K562 (cell line): ENCODE measurements around the gene CACNA2D2. TPM values are rescaled to one million over a fixed set of nuclear protein-coding genes. Genes with fewer than 3 reads are reported as not detected.

ENCODE experiments used
- ATF2 ChIP-seq: sonication (generic); formaldehyde crosslinking; IDR thresholded peaks from 2 replicates; pipeline ENCODE4 v1.8.1; 2022; ENCODE audit warnings: missing genetic modification reagents
- BRF1 ChIP-seq: IDR thresholded peaks from 3 replicates; pipeline ENCODE4 v1.6.1; 2011; ENCODE audit warnings: borderline replicate concordance, mild to moderate bottlenecking; ENCODE audit not compliant: insufficient read length; ENCODE audit errors: extremely low read depth
- CBX1 ChIP-seq: sonication (generic); IDR thresholded peaks from 2 replicates; pipeline ENCODE4 v1.6.1; 2016; ENCODE audit warnings: antibody characterized with exemption, low read depth, mild to moderate bottlenecking
- CREB5 ChIP-seq: fragments of 250-450 bp; sonication (Bioruptor Pico); IDR thresholded peaks from 2 replicates; pipeline ENCODE4 v1.5.0; 2020; ENCODE audit warnings: mild to moderate bottlenecking
- DACH1 ChIP-seq: fragments of 450-650 bp; IDR thresholded peaks from 2 replicates; pipeline ENCODE4 v1.6.1; 2018; ENCODE audit not compliant: partially characterized antibody
- E4F1 ChIP-seq: fragments of 250-450 bp; sonication (Bioruptor Pico); IDR thresholded peaks from 2 replicates; pipeline ENCODE4 v1.5.0; 2021; ENCODE audit warnings: mild to moderate bottlenecking, borderline replicate concordance
- HDAC1 ChIP-seq, 2 experiments: fragments of 450-650 bp; IDR thresholded peaks; 2 replicates each; pipeline ENCODE4 v1.6.1; 2016 to 2017; ENCODE audit warnings: inconsistent platforms in 1 of 2, mild to moderate bottlenecking in 1 of 2, moderate library complexity in 1 of 2
- HMGXB4 ChIP-seq: sonication (generic); formaldehyde crosslinking; IDR thresholded peaks from 2 replicates; pipeline ENCODE4 v1.8.1; 2023; ENCODE audit warnings: mild to moderate bottlenecking, missing genetic modification reagents
- MAZ ChIP-seq, 2 experiments: fragments of 450-650 bp in 1 of 2; sonication (generic) in 1 of 2; formaldehyde crosslinking; IDR thresholded peaks in 1 of 2; conservative IDR thresholded peaks in 1 of 2; 2 replicates each; pipeline versions ENCODE4 v1.4.0 to v1.5.0; 2020; ENCODE audit warnings: mild to moderate bottlenecking in 1 of 2, missing genetic modification reagents in 1 of 2
- SP1 ChIP-seq: sonication (generic); formaldehyde crosslinking; IDR thresholded peaks from 2 replicates; pipeline ENCODE4 v1.8.1; 2022; ENCODE audit warnings: mild to moderate bottlenecking, missing genetic modification reagents
- XRCC5 ChIP-seq: fragments of 200-400 bp; formaldehyde crosslinking; IDR thresholded peaks from 2 replicates; pipeline ENCODE4 v1.6.1; 2017; ENCODE audit warnings: low read depth, mild to moderate bottlenecking, low read length
- ZBTB1 ChIP-seq: sonication (generic); formaldehyde crosslinking; IDR thresholded peaks from 2 replicates; pipeline ENCODE4 v1.8.1; 2023; ENCODE audit warnings: missing genetic modification reagents, low read depth, mild to moderate bottlenecking, borderline replicate concordance
- ZFPM2 ChIP-seq: fragments of 250-450 bp; sonication (Bioruptor Pico); IDR thresholded peaks from 2 replicates; pipeline ENCODE4 v1.5.1; 2022; ENCODE audit warnings: mild to moderate bottlenecking
- ZFX ChIP-seq: sonication (generic); formaldehyde crosslinking; IDR thresholded peaks from 2 replicates; pipeline ENCODE4 v1.8.0; 2022; ENCODE audit warnings: mild to moderate bottlenecking, missing genetic modification reagents, moderate library complexity
- ZNF197 ChIP-seq: fragments of 200-800 bp; sonication (Bioruptor generic); IDR thresholded peaks from 2 replicates; pipeline ENCODE4 v1.6.1; 2016; ENCODE audit warnings: low read depth, missing genetic modification characterization, missing compliant biosample characterization
- ZNF583 ChIP-seq: fragments of 250-450 bp; sonication (Bioruptor Pico); IDR thresholded peaks from 2 replicates; pipeline ENCODE4 v1.4.0; 2020
- ZNF785 ChIP-seq: fragments of 250-450 bp; sonication (Bioruptor Pico); IDR thresholded peaks from 2 replicates; pipeline ENCODE4 v1.4.0; 2020; ENCODE audit warnings: mild to moderate bottlenecking
- polyA plus RNA-seq, 8 experiments: library from polyadenylated mRNA; depleted of rRNA in 4 of 8; stranded (reverse) in 5 of 8; unstranded in 3 of 8; fragments of >200 nt; fragmentation: Nextera tagmentation in 2 of 8; fragmentation: Illumina TruSeq in 1 of 8; extraction: Ambion mirVana in 2 of 8; extraction: Trizol in 1 of 8; gene quantifications; 2 replicates each; pipeline versions ENCODE4 v1.2.1 to v1.2.3, GENCODE V29; 2011 to 2014; ENCODE audit warnings: inconsistent platforms in 1 of 8, missing spikeins in 1 of 8
- total RNA-seq, 7 experiments: library from RNA; depleted of rRNA in 6 of 7; stranded (reverse); fragments of >200 nt in 6 of 7; fragmentation: Illumina TruSeq in 2 of 7; extraction: Trizol in 2 of 7; gene quantifications; 2 replicates each; pipeline versions ENCODE4 v1.2.1 to v1.2.3, GENCODE V29; 2011 to 2021; ENCODE audit warnings: low replicate concordance in 1 of 7
- TF ChIP-seq, protein P1 (sequence below): fragments of 250-450 bp; sonication (Bioruptor Pico); IDR thresholded peaks from 2 replicates; pipeline ENCODE4 v1.4.0; 2020; ENCODE audit warnings: borderline replicate concordance

CACNA2D2 gene
- total and polyA plus RNA-seq, 9 of the 15 experiments (the other 6 are each of a cell fraction or from before 2014, with no cell fraction given), result 0.11 to 0.58 (median 0.36) TPM; not detected in 2

DNA sequence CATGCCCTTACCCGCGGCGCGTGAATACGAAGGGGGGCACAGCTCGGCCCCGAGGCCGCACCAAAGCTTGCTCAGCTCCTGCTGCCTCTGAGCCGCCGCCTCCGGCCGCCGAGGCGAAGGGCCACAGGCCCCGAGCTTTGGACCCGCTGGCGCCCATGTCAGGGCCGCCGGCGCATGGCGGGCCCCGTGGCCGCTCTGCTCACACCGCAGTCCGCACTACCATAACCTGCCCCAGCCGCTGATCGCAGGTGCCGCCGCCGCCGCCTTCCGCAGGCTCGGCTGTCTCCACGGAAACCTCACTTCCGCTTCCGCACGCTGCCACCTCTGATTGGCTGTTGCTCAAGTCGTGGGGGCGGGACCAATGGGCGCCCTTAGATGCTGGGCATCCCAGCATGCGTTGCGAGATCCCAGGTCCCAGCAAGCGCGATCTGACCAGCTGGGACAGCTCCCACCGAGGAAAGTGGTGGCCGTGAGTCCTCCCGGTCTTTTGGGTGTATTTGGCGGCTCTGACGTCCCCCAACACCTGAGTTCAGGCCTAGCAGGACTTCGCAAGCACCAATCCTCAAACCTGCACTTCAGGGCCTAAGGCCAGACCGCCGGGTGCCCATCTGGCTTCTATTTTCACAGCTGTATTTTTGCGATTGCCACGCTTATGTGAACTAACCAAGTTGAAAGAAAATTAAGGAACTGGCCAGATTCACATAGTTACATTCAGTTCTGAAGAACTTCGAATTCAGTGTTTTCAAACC is 175.3 kb downstream of the CACNA2D2 start, which contains the start of gene TUSC2 (continued):
- no peak for TF ChIP-seq CREB5 (CRISPR knock-in tag)
- TF ChIP-seq DACH1, result peak; percentile 73
- peak; percentile 29 for TF ChIP-seq ZFX (CRISPR knock-in tag)
- peak in 1 of 2 experiments; percentile 47; a peak in 1 of 4 replicates for TF ChIP-seq MAZ (CRISPR knock-in tag; conservative IDR thresholded peaks at IDR 0.05 in 1 of 2, IDR thresholded peaks at IDR 0.05 in 1 of 2)
- TF ChIP-seq ZNF785 (CRISPR knock-in tag), result no peak
- TF ChIP-seq ATF2, result no peak
- no peak for TF ChIP-seq BRF1
- TF ChIP-seq ZFPM2, result no peak
- TF ChIP-seq ZNF583 (CRISPR knock-in tag), result no peak
- no peak for TF ChIP-seq HMGXB4
- no peak for TF ChIP-seq E4F1 (CRISPR knock-in tag)
- TF ChIP-seq, protein P1, sequence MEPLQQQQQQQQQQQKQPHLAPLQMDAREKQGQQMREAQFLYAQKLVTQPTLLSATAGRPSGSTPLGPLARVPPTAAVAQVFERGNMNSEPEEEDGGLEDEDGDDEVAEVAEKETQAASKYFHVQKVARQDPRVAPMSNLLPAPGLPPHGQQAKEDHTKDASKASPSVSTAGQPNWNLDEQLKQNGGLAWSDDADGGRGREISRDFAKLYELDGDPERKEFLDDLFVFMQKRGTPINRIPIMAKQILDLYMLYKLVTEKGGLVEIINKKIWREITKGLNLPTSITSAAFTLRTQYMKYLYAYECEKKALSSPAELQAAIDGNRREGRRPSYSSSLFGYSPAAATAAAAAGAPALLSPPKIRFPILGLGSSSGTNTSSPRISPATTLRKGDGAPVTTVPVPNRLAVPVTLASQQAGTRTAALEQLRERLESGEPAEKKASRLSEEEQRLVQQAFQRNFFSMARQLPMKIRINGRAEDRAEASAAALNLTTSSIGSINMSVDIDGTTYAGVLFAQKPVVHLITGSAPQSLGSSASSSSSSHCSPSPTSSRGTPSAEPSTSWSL, result no peak
- 0 out of 2 replicates have a peak, but pooled peaks have one; percentile 49 for TF ChIP-seq XRCC5
- no peak for TF ChIP-seq CBX1
- TF ChIP-seq ZBTB1 (CRISPR knock-in tag), result 0 out of 2 replicates have a peak, but pooled peaks have one; percentile 44
- TF ChIP-seq HDAC1 (IDR thresholded peaks at IDR 0.05), result peak in 1 of 2 experiments; percentile 90; a peak in 2 of 4 replicates
- TF ChIP-seq ZNF197, result no peak
- peak; percentile 63 for TF ChIP-seq SP1 (CRISPR knock-in tag)
